GM13977 (cell line): ENCODE data around the gene SLC7A7.

Experiments
- DNase-seq: peaks from one replicate; pipeline ENCODE4 v3.0.0; 2012; ENCODE audit warnings: low spot score
- in situ Hi-C: fragments of 300-500 bp; cut with MboI; formaldehyde crosslinking; loops from one replicate; pipeline ENCODE4 v1.12.0; 2022; ENCODE audit warnings: low sequenced_read_pairs, low pct_unique_long_range_greater_than_20kb, mixed read lengths, inconsistent platforms; ENCODE audit not compliant: unreplicated experiment
- TF ChIP-seq, protein P1 (sequence below): IDR thresholded peaks from 2 replicates; pipeline ENCODE4 v1.5.1; 2012; ENCODE audit warnings: mild to moderate bottlenecking, control low read depth; ENCODE audit not compliant: insufficient read depth; ENCODE audit errors: extremely low read depth, missing control alignments

SLC7A7 gene

GRCh38 chr14:22842211-22843122 is 27.2 kb upstream of the SLC7A7 start:
- in situ Hi-C loops = no loop called here
- DNase-seq = peak; percentile 4
- TF ChIP-seq, protein P1, sequence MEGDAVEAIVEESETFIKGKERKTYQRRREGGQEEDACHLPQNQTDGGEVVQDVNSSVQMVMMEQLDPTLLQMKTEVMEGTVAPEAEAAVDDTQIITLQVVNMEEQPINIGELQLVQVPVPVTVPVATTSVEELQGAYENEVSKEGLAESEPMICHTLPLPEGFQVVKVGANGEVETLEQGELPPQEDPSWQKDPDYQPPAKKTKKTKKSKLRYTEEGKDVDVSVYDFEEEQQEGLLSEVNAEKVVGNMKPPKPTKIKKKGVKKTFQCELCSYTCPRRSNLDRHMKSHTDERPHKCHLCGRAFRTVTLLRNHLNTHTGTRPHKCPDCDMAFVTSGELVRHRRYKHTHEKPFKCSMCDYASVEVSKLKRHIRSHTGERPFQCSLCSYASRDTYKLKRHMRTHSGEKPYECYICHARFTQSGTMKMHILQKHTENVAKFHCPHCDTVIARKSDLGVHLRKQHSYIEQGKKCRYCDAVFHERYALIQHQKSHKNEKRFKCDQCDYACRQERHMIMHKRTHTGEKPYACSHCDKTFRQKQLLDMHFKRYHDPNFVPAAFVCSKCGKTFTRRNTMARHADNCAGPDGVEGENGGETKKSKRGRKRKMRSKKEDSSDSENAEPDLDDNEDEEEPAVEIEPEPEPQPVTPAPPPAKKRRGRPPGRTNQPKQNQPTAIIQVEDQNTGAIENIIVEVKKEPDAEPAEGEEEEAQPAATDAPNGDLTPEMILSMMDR = no peak

DNA sequence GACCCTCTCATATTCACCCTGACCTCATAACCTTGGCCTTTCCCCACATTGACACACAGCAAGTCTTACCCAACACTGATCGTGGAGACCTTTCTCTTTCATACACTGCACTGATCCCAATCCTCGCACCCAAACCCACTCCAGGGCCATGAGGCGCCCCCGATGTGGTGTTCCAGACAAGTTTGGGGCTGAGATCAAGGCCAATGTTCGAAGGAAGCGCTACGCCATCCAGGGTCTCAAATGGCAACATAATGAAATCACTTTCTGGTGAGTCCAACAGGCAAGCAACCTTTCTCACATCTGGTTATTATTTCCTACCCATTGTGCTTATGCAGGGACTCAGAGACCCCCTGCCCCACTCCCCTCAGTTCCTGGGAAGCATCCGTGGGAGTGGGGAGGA is 26.5 kb upstream of the SLC7A7 start:
- DNase-seq = peak; percentile 7
- in situ Hi-C loops = no loop called here
- TF ChIP-seq, protein P1 = no peak

DNA sequence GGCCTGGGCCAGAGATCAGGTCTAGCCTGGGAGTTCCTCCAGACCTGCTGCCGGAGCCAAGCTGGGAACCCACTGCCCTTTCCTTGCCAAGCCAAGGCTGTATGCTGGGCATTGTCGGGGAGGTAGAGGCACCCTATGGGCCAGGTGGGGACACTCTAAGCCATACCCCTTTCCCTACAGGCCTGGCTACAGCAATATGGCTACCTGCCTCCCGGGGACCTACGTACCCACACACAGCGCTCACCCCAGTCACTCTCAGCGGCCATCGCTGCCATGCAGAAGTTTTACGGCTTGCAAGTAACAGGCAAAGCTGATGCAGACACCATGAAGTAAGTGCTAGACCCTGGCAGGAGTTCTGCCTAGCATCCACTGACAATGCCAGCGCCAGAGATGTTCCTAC is 26.1 kb upstream of the SLC7A7 start:
- in situ Hi-C loops = no loop called here
- TF ChIP-seq, protein P1 = no peak
- DNase-seq = no peak

DNA sequence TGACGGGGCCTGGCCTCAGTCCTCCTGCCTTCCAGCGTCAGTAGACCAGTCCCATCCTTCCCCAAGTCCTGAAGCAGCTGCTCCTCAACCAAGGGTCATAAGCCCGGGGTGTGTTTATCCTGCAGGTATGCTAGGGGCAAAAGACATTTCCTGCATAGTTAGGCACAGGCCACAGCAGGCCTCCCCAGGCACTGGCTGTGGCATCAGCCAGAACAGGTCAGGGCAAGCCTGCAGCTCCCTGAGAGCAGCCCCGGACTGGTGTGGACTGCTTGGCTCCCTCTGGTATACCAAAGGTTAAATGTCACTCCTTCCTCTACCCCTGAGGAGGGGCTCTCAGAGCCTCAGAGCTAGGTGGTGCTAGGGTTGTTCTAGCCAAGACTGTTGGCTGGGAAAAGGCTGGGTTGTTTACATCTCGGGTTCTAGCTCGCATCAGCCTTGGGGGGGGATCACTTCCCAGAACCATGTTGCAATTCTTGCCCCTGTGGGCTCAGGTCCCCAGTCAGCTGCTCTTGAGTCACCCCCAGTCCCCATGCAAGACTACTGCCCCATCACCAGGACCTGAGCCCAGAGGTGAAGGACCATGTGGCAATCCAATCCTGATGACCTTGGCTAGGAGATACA is 24.0 kb upstream of the SLC7A7 start:
- TF ChIP-seq, protein P1 = no peak
- in situ Hi-C loops = no loop called here
- peak; percentile 25 for DNase-seq

- in situ Hi-C loops = no loop called here
- DNase-seq = no peak
- TF ChIP-seq, protein P1 = no peak
These were observed 23.4 kb upstream of the SLC7A7 start for GRCh38 chr14:22838631-22839041.

- TF ChIP-seq, protein P1 = no peak
- DNase-seq = peak; percentile 34
- in situ Hi-C loops = no loop called here
These were observed 22.7 kb upstream of the SLC7A7 start for GRCh38 chr14:22837750-22838538.
